ENCODE data around the gene ENG.

Gene ENG

GRCh38 chr9:127833555-127833954, 20.9 kb downstream of the ENG start:
- no peak for DNase-seq (ENCODE audit: insufficient read length, low spot score)
- no peak for TF ChIP-seq POLR2A (IDR thresholded peaks at IDR 0.05; ENCODE audit: low read depth, low read length)
- FAIRE-seq, result no peak

GRCh38 chr9:127832248-127832647, 22.2 kb downstream of the ENG start:
- no peak for TF ChIP-seq POLR2A (IDR thresholded peaks at IDR 0.05; ENCODE audit: low read depth, low read length)
- no peak for FAIRE-seq
- no peak for DNase-seq (ENCODE audit: insufficient read length, low spot score)

GRCh38 chr9:127829205-127829906, 25.1 kb downstream of the ENG start:
- DNase-seq (ENCODE audit: insufficient read length, low spot score) (no peak), FAIRE-seq (no peak)
- TF ChIP-seq POLR2A (IDR thresholded peaks at IDR 0.05; ENCODE audit: low read depth, low read length), result no peak

GRCh38 chr9:127828262-127829031, 26.0 kb downstream of the ENG start:
- DNase-seq (ENCODE audit: insufficient read length, low spot score), result no peak
- TF ChIP-seq POLR2A (IDR thresholded peaks at IDR 0.05; ENCODE audit: low read depth, low read length), result no peak
- FAIRE-seq, result no peak

- TF ChIP-seq POLR2A (IDR thresholded peaks at IDR 0.05; ENCODE audit: low read depth, low read length), result no peak
- no peak for FAIRE-seq
- DNase-seq (ENCODE audit: insufficient read length, low spot score), result no peak
Observed at GRCh38 chr9:127826253-127826913, 28.1 kb downstream of the ENG start.

GRCh38 chr9:127825319-127826051, 29.0 kb downstream of the ENG start:
- FAIRE-seq (no peak), DNase-seq (ENCODE audit: insufficient read length, low spot score) (no peak)
- TF ChIP-seq POLR2A (IDR thresholded peaks at IDR 0.05; ENCODE audit: low read depth, low read length), result no peak

- TF ChIP-seq POLR2A (IDR thresholded peaks at IDR 0.05; ENCODE audit: low read depth, low read length), result no peak
- FAIRE-seq (no peak), DNase-seq (ENCODE audit: insufficient read length, low spot score) (no peak)
Observed at GRCh38 chr9:127822108-127822507, 32.4 kb downstream of the ENG start.

GRCh38 chr9:127818574-127818973, 35.9 kb downstream of the ENG start:
- DNase-seq (ENCODE audit: insufficient read length, low spot score) (no peak), FAIRE-seq (no peak)
- TF ChIP-seq POLR2A (IDR thresholded peaks at IDR 0.05; ENCODE audit: low read depth, low read length), result no peak

- DNase-seq (ENCODE audit: insufficient read length, low spot score), result no peak
- FAIRE-seq, result no peak
- TF ChIP-seq POLR2A (IDR thresholded peaks at IDR 0.05; ENCODE audit: low read depth, low read length), result no peak
Observed at GRCh38 chr9:127817881-127818434, 36.5 kb downstream of the ENG start.

GRCh38 chr9:127816728-127817127, 37.7 kb downstream of the ENG start:
- DNase-seq (ENCODE audit: insufficient read length, low spot score) (no peak), FAIRE-seq (no peak)
- TF ChIP-seq POLR2A (IDR thresholded peaks at IDR 0.05; ENCODE audit: low read depth, low read length), result no peak

- TF ChIP-seq POLR2A (IDR thresholded peaks at IDR 0.05; ENCODE audit: low read depth, low read length), result no peak
- FAIRE-seq (no peak), DNase-seq (ENCODE audit: insufficient read length, low spot score) (no peak)
Observed at GRCh38 chr9:127816362-127816725, 38.1 kb downstream of the ENG start.

- no peak for TF ChIP-seq POLR2A (IDR thresholded peaks at IDR 0.05; ENCODE audit: low read depth, low read length)
- DNase-seq (ENCODE audit: insufficient read length, low spot score), result no peak
- no peak for FAIRE-seq
Observed at GRCh38 chr9:127815512-127816361, 38.7 kb downstream of the ENG start.
